Retinal pigment epithelial cell (primary cell): ENCODE data around the gene MED15.

Experiments used
- DNase-seq: peaks from one replicate; pipeline ENCODE4 v3.0.0-alpha.2; 2010; ENCODE audit warnings: low read depth
- H3K4me3 ChIP-seq: 2 replicates; pipeline ENCODE4 v1.5.1; 2011; ENCODE audit warnings: mild to moderate bottlenecking, low read length, control low read depth, moderate library complexity
- TF ChIP-seq, protein P1 (sequence below): conservative IDR thresholded peaks from 2 replicates; pipeline ENCODE4 v1.5.1; 2011; ENCODE audit warnings: low read depth, low read length, control low read depth, inconsistent platforms

Gene MED15

GRCh38 chr22:20486229-20486628, 21.2 kb upstream of the MED15 start:
- no peak overlapping the region for H3K4me3 ChIP-seq
- TF ChIP-seq, protein P1, sequence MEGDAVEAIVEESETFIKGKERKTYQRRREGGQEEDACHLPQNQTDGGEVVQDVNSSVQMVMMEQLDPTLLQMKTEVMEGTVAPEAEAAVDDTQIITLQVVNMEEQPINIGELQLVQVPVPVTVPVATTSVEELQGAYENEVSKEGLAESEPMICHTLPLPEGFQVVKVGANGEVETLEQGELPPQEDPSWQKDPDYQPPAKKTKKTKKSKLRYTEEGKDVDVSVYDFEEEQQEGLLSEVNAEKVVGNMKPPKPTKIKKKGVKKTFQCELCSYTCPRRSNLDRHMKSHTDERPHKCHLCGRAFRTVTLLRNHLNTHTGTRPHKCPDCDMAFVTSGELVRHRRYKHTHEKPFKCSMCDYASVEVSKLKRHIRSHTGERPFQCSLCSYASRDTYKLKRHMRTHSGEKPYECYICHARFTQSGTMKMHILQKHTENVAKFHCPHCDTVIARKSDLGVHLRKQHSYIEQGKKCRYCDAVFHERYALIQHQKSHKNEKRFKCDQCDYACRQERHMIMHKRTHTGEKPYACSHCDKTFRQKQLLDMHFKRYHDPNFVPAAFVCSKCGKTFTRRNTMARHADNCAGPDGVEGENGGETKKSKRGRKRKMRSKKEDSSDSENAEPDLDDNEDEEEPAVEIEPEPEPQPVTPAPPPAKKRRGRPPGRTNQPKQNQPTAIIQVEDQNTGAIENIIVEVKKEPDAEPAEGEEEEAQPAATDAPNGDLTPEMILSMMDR: no peak

GRCh38 chr22:20487715-20488114, 19.7 kb upstream of the MED15 start:
- no peak for DNase-seq
- H3K4me3 ChIP-seq: no peak overlapping the region
- TF ChIP-seq, protein P1: no peak

More at GRCh38 chr22:20486229-20486628, 21.2 kb upstream of the MED15 start:
- DNase-seq: no peak

DNA sequence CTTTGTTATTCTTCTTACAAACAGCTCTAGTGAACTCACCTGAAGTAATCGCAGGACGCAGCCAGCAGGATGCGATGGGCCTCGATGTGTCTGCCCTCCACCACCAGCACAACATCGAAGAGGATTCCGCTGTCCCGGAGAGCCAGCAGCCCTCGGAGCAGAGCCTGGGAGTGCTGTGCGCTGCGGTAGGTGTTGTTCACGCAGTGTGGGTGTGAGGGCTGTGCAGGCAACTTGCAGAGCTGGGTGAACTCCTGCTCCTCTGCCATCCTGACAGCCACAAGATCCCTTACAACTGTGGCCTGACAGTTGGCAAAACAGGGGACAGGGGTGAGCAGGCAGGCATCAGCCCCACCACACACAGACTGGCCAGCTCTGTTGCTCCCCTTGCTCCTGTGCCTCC, 18.5 kb upstream of the MED15 start:
- DNase-seq: no peak
- TF ChIP-seq, protein P1: no peak
- no peak overlapping the region for H3K4me3 ChIP-seq

DNA sequence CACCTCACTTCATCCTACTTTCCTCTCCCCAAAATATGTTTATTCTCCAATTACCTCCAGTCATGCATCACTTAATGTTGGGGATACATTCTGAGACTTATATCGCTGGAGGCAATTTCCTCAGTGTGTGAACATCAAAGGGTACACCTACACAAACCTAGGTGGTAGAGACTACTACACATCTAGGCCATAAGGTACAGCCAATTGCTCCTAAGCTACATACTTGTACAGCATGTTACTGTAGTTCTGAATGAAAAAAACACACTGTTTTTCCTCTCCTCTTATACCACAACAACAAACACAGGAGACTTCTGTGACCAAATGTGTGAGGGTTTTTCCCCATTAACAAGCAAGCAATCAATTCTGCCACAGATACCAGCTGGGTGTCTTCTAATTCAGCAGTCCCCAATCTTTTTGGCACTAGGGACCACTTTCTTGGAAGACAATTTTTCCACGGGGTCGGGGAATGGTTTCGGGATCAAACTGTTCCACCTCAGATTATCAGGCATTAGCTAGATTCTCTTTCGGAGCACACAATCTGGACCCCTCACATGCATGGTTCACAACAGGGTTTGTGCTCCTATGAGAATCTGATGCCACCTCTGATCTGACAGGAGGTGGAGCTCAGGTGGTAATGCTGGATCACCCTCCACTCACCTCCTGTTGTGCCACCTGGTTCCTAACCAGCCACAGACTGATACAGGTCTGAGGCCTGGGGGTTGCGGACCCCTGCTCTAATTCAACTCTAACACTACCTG, 17.0 kb upstream of the MED15 start:
- TF ChIP-seq, protein P1: no peak
- no peak overlapping the region for H3K4me3 ChIP-seq
- DNase-seq: no peak

DNA sequence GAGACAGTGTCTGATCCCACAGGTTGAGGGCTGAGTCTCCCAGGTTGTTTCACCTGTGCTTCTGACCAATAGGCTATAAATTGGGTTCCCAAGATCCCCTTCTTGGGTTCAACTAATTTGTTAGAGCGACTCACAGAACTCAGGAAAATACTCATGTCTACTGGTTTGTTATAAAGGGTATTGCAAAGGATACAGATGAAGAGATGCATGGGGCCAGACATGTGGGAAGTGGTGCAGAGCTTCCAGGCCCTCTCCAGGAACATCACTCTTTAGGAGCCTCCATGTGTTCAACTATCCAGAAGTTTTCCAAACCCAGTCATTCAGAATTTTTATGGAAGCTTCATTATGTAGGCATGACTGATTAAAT, 16.5 kb upstream of the MED15 start:
- H3K4me3 ChIP-seq: no peak overlapping the region
- TF ChIP-seq, protein P1: no peak

DNA sequence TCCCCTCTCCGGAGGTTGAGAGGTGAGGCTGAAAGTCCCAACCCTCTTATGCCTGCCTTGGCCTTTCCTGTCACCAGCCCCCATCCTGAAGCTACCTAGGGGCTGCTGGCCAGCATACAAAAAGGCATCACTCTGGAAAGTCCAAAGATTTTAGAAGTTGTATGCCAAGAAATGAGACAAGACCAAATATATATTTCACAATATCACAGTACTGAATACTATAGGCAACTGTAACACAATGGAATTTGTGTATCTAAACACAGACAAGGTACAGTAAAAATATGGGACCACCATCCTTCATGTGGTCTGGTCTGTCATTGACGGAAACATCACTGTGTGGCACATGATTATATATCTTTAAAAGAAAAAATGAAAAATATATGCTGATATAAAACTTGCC, 16.1 kb upstream of the MED15 start:
- no peak overlapping the region for H3K4me3 ChIP-seq
- no peak for DNase-seq
- TF ChIP-seq, protein P1: no peak

More for the DNA sequence above, 16.5 kb upstream of the MED15 start:
- no peak for DNase-seq
